Kidney epithelial cell (primary cell): ENCODE results near the gene SEMA6A. TPM values are rescaled to one million over a fixed set of nuclear protein-coding genes. Genes with fewer than 3 reads are reported as not detected.

Source experiments
- DNase-seq: peaks from one replicate; pipeline ENCODE4 v3.0.0-alpha.2; 2010; ENCODE audit warnings: low read depth
- H3K27me3 ChIP-seq: 2 replicates; pipeline ENCODE4 v1.6.0; 2011; ENCODE audit warnings: low read length; ENCODE audit not compliant: control insufficient read depth, insufficient read depth
- H3K36me3 ChIP-seq: 2 replicates; pipeline ENCODE4 v1.5.1; 2011; ENCODE audit warnings: low read length; ENCODE audit not compliant: control insufficient read depth, insufficient read depth
- H3K4me3 ChIP-seq: 2 replicates; pipeline ENCODE4 v1.5.1; 2011; ENCODE audit warnings: low read depth, mild to moderate bottlenecking, control low read depth, low read length
- total RNA-seq: library from RNA; depleted of rRNA; stranded (reverse); fragments of >200 nt; gene quantifications from 2 replicates; pipeline ENCODE4 v1.2.3, GENCODE V29; 2015
- TF ChIP-seq, protein P1 (sequence below): IDR thresholded peaks from 2 replicates; pipeline ENCODE4 v1.5.1; 2011; ENCODE audit warnings: mild to moderate bottlenecking, moderate library complexity, low read length, control low read depth, inconsistent platforms; ENCODE audit not compliant: insufficient read depth, poor library complexity, severe bottlenecking

The SEMA6A gene
- total RNA-seq, 1 donor from 2014 or later: 6.3 TPM

DNA sequence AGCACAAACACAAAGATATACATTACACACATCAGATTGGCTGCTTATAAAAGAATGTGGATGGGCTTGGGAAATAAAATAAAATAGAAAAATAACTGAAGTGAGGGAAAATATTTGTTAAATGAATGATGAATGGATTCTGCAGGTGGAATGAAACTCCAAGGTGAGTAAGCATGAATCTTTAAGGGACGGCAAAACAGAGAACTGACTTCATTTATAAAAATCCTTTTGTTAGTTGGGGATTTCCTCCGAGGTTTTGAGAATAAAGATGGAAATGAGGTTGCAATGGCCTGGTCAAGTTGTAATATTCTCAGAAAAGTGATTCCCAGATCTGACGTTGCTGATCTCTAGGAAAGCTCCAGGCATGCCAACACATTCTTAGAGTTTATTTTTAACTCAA, 20.9 kb upstream of the SEMA6A start:
- DNase-seq: no peak
- Histone ChIP-seq H3K27me3 (no peaks in the 10 kb centered on the region), H3K36me3 (no peaks in the 10 kb centered on the region), H3K4me3 (no peak overlapping the region)
- TF ChIP-seq, protein P1, sequence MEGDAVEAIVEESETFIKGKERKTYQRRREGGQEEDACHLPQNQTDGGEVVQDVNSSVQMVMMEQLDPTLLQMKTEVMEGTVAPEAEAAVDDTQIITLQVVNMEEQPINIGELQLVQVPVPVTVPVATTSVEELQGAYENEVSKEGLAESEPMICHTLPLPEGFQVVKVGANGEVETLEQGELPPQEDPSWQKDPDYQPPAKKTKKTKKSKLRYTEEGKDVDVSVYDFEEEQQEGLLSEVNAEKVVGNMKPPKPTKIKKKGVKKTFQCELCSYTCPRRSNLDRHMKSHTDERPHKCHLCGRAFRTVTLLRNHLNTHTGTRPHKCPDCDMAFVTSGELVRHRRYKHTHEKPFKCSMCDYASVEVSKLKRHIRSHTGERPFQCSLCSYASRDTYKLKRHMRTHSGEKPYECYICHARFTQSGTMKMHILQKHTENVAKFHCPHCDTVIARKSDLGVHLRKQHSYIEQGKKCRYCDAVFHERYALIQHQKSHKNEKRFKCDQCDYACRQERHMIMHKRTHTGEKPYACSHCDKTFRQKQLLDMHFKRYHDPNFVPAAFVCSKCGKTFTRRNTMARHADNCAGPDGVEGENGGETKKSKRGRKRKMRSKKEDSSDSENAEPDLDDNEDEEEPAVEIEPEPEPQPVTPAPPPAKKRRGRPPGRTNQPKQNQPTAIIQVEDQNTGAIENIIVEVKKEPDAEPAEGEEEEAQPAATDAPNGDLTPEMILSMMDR: no peak

DNA sequence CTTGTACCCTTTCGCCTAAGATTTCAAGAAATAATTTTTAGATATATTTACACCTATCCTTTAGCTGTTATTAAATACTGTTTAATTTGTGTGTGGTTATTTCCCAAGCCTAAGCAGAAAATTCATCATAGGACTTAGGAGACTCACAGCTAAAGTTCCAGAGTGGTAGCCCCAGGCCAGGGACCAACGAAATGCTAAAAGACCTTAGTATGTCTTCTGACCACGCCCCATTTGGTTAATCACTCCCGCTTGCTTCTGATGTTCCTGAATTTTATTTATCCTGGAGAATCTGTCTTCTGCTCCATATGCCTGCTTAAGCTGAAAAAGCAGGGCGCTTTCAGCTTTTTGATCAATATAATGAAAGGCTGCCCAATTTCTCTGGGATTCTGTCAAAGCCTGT, 18.7 kb upstream of the SEMA6A start:
- no peak overlapping the region for H3K4me3 ChIP-seq
- H3K36me3 ChIP-seq: no peaks in the 10 kb centered on the region
- DNase-seq: no peak
- H3K27me3 ChIP-seq: no peaks in the 10 kb centered on the region
- TF ChIP-seq, protein P1: no peak

DNA sequence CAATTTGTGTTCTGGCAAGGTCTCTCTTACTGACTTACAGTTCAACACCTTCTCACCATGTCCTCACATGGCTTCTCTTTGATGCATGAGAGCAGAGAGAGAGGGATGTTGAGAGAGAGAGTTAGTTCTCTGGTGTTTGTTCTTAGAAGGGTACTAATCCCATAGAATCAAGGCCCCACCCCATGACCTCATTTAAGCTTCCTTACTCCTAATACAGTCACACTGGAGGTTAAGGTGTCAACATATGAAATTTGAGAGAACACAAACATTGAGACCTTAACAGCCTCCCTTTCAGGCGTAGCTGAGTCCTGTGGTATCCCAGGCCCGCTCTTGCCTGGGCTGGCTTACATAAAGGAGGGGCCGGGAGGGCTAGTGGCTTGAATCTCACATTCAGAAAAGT, 10.6 kb upstream of the SEMA6A start:
- no peak for DNase-seq
- no peaks in the 10 kb centered on the region for H3K27me3 ChIP-seq
- TF ChIP-seq, protein P1: no peak
- no peaks in the 10 kb centered on the region for H3K36me3 ChIP-seq
- H3K4me3 ChIP-seq: no peak overlapping the region

DNA sequence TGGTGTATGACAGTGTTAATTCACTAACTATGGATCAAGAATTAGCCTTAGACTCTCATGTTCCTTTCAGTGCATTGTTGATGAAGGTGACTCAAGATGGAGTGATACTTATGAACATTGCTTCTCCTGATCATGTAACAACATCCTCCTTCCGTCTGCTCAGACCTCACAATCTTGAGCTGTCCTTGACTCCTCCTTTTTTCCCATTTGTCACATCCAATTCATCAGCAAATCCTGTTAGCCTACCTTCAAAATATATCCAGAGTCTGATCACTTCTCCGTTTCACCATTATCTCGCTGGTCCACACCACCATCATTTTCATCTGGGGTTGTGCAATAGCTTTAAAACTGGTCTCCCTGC, 9.2 kb upstream of the SEMA6A start:
- no peak for DNase-seq
- TF ChIP-seq, protein P1: no peak
- Histone ChIP-seq H3K36me3 (no peaks in the 10 kb centered on the region), H3K27me3 (no peaks in the 10 kb centered on the region), H3K4me3 (no peak overlapping the region)

DNA sequence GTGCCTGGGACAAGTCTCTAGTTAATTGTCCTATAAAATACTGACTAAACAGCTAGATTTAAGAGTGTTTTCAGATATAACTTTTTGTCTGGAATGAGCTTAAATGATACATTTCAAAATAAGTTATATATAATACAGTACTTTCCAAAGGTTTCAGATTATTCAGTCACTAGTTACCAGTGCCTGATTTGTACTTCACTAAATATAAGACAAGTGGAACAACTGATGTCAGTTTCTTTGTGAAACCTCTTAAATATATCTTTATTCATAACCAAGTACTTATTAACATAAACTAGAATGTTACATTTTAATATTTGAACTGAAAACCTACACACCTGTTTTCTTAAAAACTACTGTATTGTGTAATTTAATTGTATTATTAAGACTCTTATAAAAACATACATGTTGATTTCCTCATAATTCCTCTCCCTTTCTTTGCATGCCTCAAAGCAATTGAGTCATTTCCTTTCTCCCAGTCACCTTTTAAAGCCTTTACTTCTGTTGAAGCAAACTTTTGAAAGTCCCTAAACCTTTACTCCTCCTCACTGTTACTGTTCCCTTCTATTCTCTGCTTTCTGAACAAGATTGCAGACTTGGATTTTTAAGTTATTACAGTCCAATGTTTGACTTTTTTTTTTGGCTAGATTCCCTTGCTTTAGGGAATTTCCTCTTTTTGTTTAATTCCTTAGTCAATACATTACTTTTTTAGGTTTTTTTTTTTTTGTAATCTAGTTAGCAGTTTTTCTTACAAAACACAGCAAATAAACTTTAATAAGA, 8.7 kb upstream of the SEMA6A start:
- Histone ChIP-seq H3K27me3 (no peaks in the 10 kb centered on the region), H3K4me3 (no peak overlapping the region), H3K36me3 (no peaks in the 10 kb centered on the region)
- TF ChIP-seq, protein P1: no peak
- no peak for DNase-seq

DNA sequence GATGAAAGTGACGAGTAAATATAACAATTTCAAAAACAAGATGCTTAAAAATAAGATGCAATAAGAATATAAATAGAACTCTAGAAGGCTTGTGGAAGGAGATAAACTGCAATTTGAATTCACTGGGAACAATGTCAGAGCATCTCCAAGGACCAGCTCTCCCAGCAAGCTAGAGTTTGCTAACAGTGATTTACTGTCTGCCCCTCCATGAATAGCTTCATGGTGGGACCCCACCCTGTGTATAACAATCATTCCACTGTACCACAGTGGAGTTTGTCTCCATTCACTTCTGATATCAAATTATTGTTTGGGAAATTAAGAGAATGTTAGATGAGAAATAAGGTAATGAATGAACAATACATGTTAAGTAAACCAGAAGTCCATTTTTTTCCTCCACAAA, 7.3 kb upstream of the SEMA6A start:
- DNase-seq: no peak
- Histone ChIP-seq H3K36me3 (no peaks in the 10 kb centered on the region), H3K27me3 (no peaks in the 10 kb centered on the region), H3K4me3 (no peak overlapping the region)
- TF ChIP-seq, protein P1: no peak
